ENCODE results near the gene MXRA8.

- TF ChIP-seq POLR2AphosphoS5 (IDR thresholded peaks at IDR 0.05; ENCODE audit: control insufficient read depth, insufficient read depth, low read depth, low read length) (no peak), RAD51 (IDR thresholded peaks at IDR 0.05; ENCODE audit: borderline replicate concordance, low read depth) (no peak)
Measured at GRCh38 chr1:1377540-1378205, 19.3 kb upstream of the MXRA8 start.
